HepG2 (cell line): ENCODE results near the gene BSN. TPM values are rescaled to one million over a fixed set of nuclear protein-coding genes. Genes with fewer than 3 reads are reported as not detected.
A peak's percentile ranks its signal among the peaks of the same experiment; 100 is the strongest.

ENCODE experiments used
- AKAP8 ChIP-seq: sonication (generic); formaldehyde crosslinking; IDR thresholded peaks from 2 replicates; pipeline ENCODE4 v1.5.1; 2020; ENCODE audit warnings: mild to moderate bottlenecking, missing genetic modification reagents
- ARID3A ChIP-seq: IDR thresholded peaks from 2 replicates; pipeline ENCODE4 v1.6.1; 2012; ENCODE audit warnings: low read depth, low read length, improper control_type of control experiment
- ATF7-NPFF ChIP-seq: sonication (generic); formaldehyde crosslinking; IDR thresholded peaks from 2 replicates; pipeline ENCODE4 v1.8.1; 2023; ENCODE audit warnings: mild to moderate bottlenecking, low read depth, missing genetic modification reagents, moderate library complexity
- CAMTA2 ChIP-seq: sonication (generic); formaldehyde crosslinking; IDR thresholded peaks from 2 replicates; pipeline ENCODE4 v1.4.0; 2020; ENCODE audit warnings: mild to moderate bottlenecking, missing genetic modification reagents, borderline replicate concordance
- CENPX ChIP-seq: sonication (generic); formaldehyde crosslinking; IDR thresholded peaks from 2 replicates; pipeline ENCODE4 v1.9.0; 2021; ENCODE audit warnings: mild to moderate bottlenecking, missing genetic modification reagents, moderate library complexity
- EZH2 ChIP-seq: conservative IDR thresholded peaks from 2 replicates; pipeline ENCODE4 v1.6.1; 2012; ENCODE audit warnings: mild to moderate bottlenecking, low read depth, low read length, moderate library complexity
- FOSL1 ChIP-seq: sonication (generic); formaldehyde crosslinking; IDR thresholded peaks from 2 replicates; pipeline ENCODE4 v1.9.0; 2021; ENCODE audit warnings: missing genetic modification reagents, borderline replicate concordance
- HNF1B ChIP-seq: sonication (generic); formaldehyde crosslinking; IDR thresholded peaks from 2 replicates; pipeline ENCODE4 v1.5.1; 2020; ENCODE audit warnings: mild to moderate bottlenecking, moderate library complexity, missing genetic modification reagents
- KDM6A ChIP-seq: IDR thresholded peaks from 2 replicates; pipeline ENCODE4 v1.6.1; 2016; ENCODE audit warnings: low read depth
- KLF16 ChIP-seq, 2 experiments: sonication (generic) in 1 of 2; formaldehyde crosslinking in 1 of 2; IDR thresholded peaks; 2 replicates each; pipeline versions ENCODE4 v1.6.1 to v1.8.0; 2016 to 2023; ENCODE audit warnings: missing genetic modification reagents in 2 of 2, missing compliant biosample characterization in 1 of 2
- MED13 ChIP-seq: sonication (generic); formaldehyde crosslinking; IDR thresholded peaks from 2 replicates; pipeline ENCODE4 v1.5.0; 2020; ENCODE audit warnings: missing genetic modification reagents
- NBN ChIP-seq: fragments of 450-650 bp; conservative IDR thresholded peaks from 2 replicates; pipeline ENCODE4 v1.6.1; 2017
- RNF2 ChIP-seq: fragments of 450-650 bp; conservative IDR thresholded peaks from 2 replicates; pipeline ENCODE4 v1.6.1; 2016; ENCODE audit warnings: low read depth
- RORA ChIP-seq: sonication (generic); formaldehyde crosslinking; IDR thresholded peaks from 2 replicates; pipeline ENCODE4 v1.5.0; 2020; ENCODE audit warnings: mild to moderate bottlenecking, missing genetic modification reagents, moderate library complexity
- RXRB ChIP-seq: IDR thresholded peaks from 2 replicates; pipeline ENCODE4 v1.6.1; 2016; ENCODE audit warnings: borderline replicate concordance, missing genetic modification reagents, missing compliant biosample characterization
- SIN3A ChIP-seq: IDR thresholded peaks from 2 replicates; pipeline ENCODE4 v1.6.1; 2011; ENCODE audit warnings: low read depth, mild to moderate bottlenecking, control low read depth, low read length, borderline replicate concordance
- SMAD9 ChIP-seq: sonication (generic); formaldehyde crosslinking; IDR thresholded peaks from 2 replicates; pipeline ENCODE4 v1.5.1; 2020; ENCODE audit warnings: mild to moderate bottlenecking, missing genetic modification reagents
- THRA ChIP-seq: sonication (generic); formaldehyde crosslinking; IDR thresholded peaks from 2 replicates; pipeline ENCODE4 v1.4.0; 2020; ENCODE audit warnings: missing genetic modification reagents, borderline replicate concordance
- ZC3H4 ChIP-seq: sonication (generic); formaldehyde crosslinking; IDR thresholded peaks from 2 replicates; pipeline ENCODE4 v1.4.0; 2020; ENCODE audit warnings: missing genetic modification reagents, borderline replicate concordance
- ZNF260 ChIP-seq: sonication (generic); formaldehyde crosslinking; IDR thresholded peaks from 2 replicates; pipeline ENCODE4 v1.4.0; 2020; ENCODE audit warnings: missing genetic modification reagents, low read depth, mild to moderate bottlenecking, borderline replicate concordance
- ZNF333 ChIP-seq: sonication (generic); formaldehyde crosslinking; IDR thresholded peaks from 2 replicates; pipeline ENCODE4 v1.4.0; 2020; ENCODE audit warnings: mild to moderate bottlenecking, missing genetic modification reagents, borderline replicate concordance
- ZNF367 ChIP-seq: sonication (generic); formaldehyde crosslinking; IDR thresholded peaks from 2 replicates; pipeline ENCODE4 v1.4.0; 2020; ENCODE audit warnings: missing genetic modification reagents, borderline replicate concordance
- ZNF44 ChIP-seq: sonication (generic); formaldehyde crosslinking; IDR thresholded peaks from 2 replicates; pipeline ENCODE4 v1.5.1; 2020; ENCODE audit warnings: mild to moderate bottlenecking, missing genetic modification reagents
- ZNF441 ChIP-seq: sonication (generic); formaldehyde crosslinking; IDR thresholded peaks from 2 replicates; pipeline ENCODE4 v1.7.0; 2021; ENCODE audit warnings: missing genetic modification reagents, borderline replicate concordance
- ZNF589 ChIP-seq: sonication (generic); formaldehyde crosslinking; conservative IDR thresholded peaks from 2 replicates; pipeline ENCODE4 v1.8.0; 2022; ENCODE audit warnings: mild to moderate bottlenecking, moderate library complexity, missing genetic modification reagents
- ZZZ3 ChIP-seq: sonication (generic); formaldehyde crosslinking; IDR thresholded peaks from 2 replicates; pipeline ENCODE4 v1.4.0; 2020; ENCODE audit warnings: missing genetic modification reagents, mild to moderate bottlenecking, borderline replicate concordance
- polyA plus RNA-seq, 8 experiments: library from polyadenylated mRNA; depleted of rRNA in 3 of 8; stranded (reverse) in 7 of 8; unstranded in 1 of 8; fragments of >200 nt; fragmentation: Illumina TruSeq in 4 of 8; extraction: Trizol in 4 of 8; gene quantifications; 2 replicates each; pipeline versions ENCODE4 v1.2.1 to v1.2.3, GENCODE V29; 2011 to 2016; ENCODE audit warnings: low read depth in 4 of 8, missing spikeins in 1 of 8, mixed read lengths in 1 of 8; ENCODE audit not compliant: insufficient read depth in 1 of 8
- total RNA-seq, 5 experiments: library from RNA; depleted of rRNA; stranded (reverse); fragments of >200 nt; fragmentation: Illumina TruSeq; extraction: Trizol; gene quantifications; 2 replicates each; pipeline ENCODE4 v1.2.3, GENCODE V29; 2016; ENCODE audit warnings: low read depth in 1 of 5

The BSN gene
- total and polyA plus RNA-seq, 2 of the 13 experiments (the other 11 are each of a cell fraction or from before 2014, with no cell fraction given), result 0.42 to 0.86 TPM

- TF ChIP-seq ZNF44 (CRISPR knock-in tag) (0 out of 2 replicates have a peak, but pooled peaks have one; percentile 15), RXRB (CRISPR knock-in tag) (no peak; the same call in 1 of the 2 replicates), MED13 (CRISPR knock-in tag) (peak; percentile 34; the same call in 1 of the 2 replicates), KDM6A (CRISPR knock-in tag) (no peak), ZNF333 (CRISPR knock-in tag) (peak; percentile 100), HNF1B (CRISPR knock-in tag) (peak; percentile 33; the same call in 1 of the 2 replicates), ARID3A (no peak), ZNF260 (CRISPR knock-in tag) (no peak), RNF2 (peak; percentile 74; the same call in 1 of the 2 replicates), SIN3A (peak; percentile 71; the same call in 1 of the 2 replicates), THRA (CRISPR knock-in tag) (0 out of 2 replicates have a peak, but pooled peaks have one; percentile 7), ZNF441 (CRISPR knock-in tag) (peak; percentile 14), RORA (CRISPR knock-in tag) (no peak), CENPX (CRISPR knock-in tag) (no peak), ZC3H4 (CRISPR knock-in tag) (no peak), SMAD9 (CRISPR knock-in tag) (no peak), ZZZ3 (CRISPR knock-in tag) (peak; percentile 33; the same call in 1 of the 2 replicates), ATF7-NPFF (CRISPR knock-in tag) (peak; percentile 37), NBN (no peak), ZNF589 (CRISPR knock-in tag) (no peak; the same call in 1 of the 2 replicates), ZNF367 (CRISPR knock-in tag) (no peak), EZH2 (no peak), CAMTA2 (CRISPR knock-in tag) (0 out of 2 replicates have a peak, but pooled peaks have one; percentile 14), AKAP8 (peak; percentile 55; the same call in 1 of the 2 replicates), KLF16 (CRISPR knock-in tag; IDR thresholded peaks at IDR 0.05) (0 out of 4 replicates have a peak, but pooled peaks of 1 of the 2 experiments have one; percentile 37), FOSL1 (CRISPR knock-in tag) (no peak)
Measured at GRCh38 chr3:49673715-49674496, 119.6 kb downstream of the BSN start, which contains the start of gene APEH (continued).
